Kasumi-1 (cell line): ENCODE measurements around the gene KCNT2.

ENCODE experiments used
- DNase-seq, 2 experiments: peaks; one replicate each; lab custom pipeline; 2025; lab: John Stamatoyannopoulos, UW

The KCNT2 gene

GRCh38 chr1:196393742-196394141 lies 214.5 kb downstream of the KCNT2 start:
- no peak for DNase-seq

- DNase-seq = no peak
Measured at GRCh38 chr1:196393282-196393681, 215.0 kb downstream of the KCNT2 start.

- no peak for DNase-seq
Measured at GRCh38 chr1:196387766-196388165, 220.5 kb downstream of the KCNT2 start.

GRCh38 chr1:196385109-196385508 lies 223.1 kb downstream of the KCNT2 start:
- DNase-seq = no peak

GRCh38 chr1:196382383-196382782 lies 225.9 kb downstream of the KCNT2 start:
- no peak for DNase-seq

- no peak for DNase-seq
Measured at GRCh38 chr1:196381544-196381943, 226.7 kb downstream of the KCNT2 start.

GRCh38 chr1:196380316-196380715 lies 227.9 kb downstream of the KCNT2 start:
- DNase-seq = no peak

- no peak for DNase-seq
Measured at GRCh38 chr1:196377811-196378210, 230.4 kb downstream of the KCNT2 start.

GRCh38 chr1:196376630-196377328 lies 231.5 kb downstream of the KCNT2 start:
- DNase-seq = no peak

- no peak for DNase-seq
Measured at GRCh38 chr1:196373798-196374197, 234.4 kb downstream of the KCNT2 start.

GRCh38 chr1:196372896-196373536 lies 235.2 kb downstream of the KCNT2 start:
- DNase-seq = peak; percentile 52 to 66

GRCh38 chr1:196367838-196368237 lies 240.4 kb downstream of the KCNT2 start:
- no peak for DNase-seq

- DNase-seq = peak; percentile 11 to 19
Measured at GRCh38 chr1:196366817-196367495, 241.3 kb downstream of the KCNT2 start.

- no peak for DNase-seq
Measured at GRCh38 chr1:196361112-196361714, 247.0 kb downstream of the KCNT2 start.

- DNase-seq = no peak
Measured at GRCh38 chr1:196357913-196358312, 250.3 kb downstream of the KCNT2 start.

GRCh38 chr1:196355206-196355786 lies 252.9 kb downstream of the KCNT2 start:
- DNase-seq = peak; percentile 15 to 35

- no peak for DNase-seq
Measured at GRCh38 chr1:196344453-196344852, 263.8 kb downstream of the KCNT2 start.

- no peak for DNase-seq
Measured at GRCh38 chr1:196324345-196324744, 283.9 kb downstream of the KCNT2 start.

GRCh38 chr1:196323869-196324268 lies 284.4 kb downstream of the KCNT2 start:
- no peak for DNase-seq

- DNase-seq = no peak
Measured at GRCh38 chr1:196319301-196319700, 288.9 kb downstream of the KCNT2 start.

GRCh38 chr1:196317535-196318522 lies 290.4 kb downstream of the KCNT2 start:
- DNase-seq = peak; percentile 57 to 74
